ENCODE data around the gene C4orf50.

The C4orf50 gene

DNA sequence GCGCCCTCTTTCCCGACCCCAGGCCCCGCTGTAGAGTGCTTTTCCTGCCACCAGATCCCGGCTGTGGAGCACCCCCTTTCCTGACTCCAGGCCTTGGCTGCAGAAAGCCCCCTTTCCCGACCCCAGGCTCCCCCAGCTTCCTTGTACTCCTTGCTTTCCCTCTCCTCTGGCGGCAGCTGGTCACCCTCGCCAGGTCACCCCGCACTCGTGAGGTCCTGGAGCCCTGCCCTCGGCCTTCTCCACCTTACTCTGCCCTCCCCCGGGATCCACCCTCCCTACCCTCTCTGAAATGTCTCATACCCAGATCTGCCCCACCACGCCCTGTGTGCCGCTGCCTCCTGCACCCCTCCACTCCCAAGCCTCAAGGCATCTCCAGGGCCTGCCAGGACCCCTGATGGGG is 25.0 kb upstream of the C4orf50 start:
- no peak for ATAC-seq

DNA sequence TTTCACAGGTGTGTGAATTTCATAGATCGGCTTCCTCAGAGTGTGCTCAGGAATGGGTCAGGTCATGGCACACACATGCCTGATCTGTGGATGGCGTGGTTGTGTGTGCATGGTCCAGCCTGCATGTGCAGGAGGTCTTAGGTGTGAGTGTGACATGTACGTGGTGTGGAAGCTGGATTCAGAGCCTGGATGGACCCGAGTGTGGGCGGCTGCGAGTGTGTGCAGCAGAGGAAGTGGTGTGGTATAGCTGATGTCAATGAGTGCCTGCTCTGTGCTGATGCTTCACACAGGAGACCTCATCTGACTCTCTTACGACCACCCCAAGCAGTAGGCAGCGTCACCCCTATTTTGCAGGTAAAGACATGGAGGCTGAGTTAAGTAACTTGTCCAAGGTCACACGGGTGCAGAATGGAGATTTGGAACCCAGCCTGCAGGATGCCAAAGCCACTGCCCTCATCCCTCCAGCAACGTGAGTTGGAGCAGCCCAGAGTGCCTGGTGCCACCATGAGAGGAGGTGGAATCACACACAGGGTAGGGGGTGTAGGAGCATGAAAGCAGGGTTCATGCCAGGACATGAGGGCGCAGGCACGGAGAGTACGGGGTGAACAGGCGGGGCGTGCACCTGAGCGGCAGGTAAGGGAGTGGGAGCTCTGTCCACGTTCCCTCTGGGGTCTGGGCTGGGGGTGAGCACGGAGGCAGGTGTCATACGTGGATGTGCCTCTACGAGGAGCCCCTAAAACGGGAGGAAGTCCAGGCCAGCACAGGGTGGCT is 24.2 kb upstream of the C4orf50 start:
- no peak for ATAC-seq

DNA sequence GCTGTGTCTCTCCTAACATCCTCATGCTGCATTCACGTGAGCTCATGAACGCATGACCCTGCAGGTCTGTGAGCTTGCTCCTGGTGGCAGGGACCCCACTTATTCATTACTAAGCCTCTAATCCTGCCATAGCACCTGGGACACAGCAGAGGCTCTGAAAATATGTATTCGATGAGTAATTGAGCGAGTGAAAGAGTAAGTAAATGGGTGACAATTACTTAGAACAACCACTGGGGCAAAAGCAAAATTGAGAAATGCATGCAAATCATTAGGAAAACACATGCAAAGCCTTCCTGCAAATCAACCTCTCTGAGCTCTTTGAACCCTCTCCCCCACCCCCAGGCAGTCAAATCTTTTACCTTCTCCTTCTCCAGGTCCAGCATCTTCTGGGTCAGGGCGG is 23.6 kb upstream of the C4orf50 start:
- no peak for ATAC-seq

DNA sequence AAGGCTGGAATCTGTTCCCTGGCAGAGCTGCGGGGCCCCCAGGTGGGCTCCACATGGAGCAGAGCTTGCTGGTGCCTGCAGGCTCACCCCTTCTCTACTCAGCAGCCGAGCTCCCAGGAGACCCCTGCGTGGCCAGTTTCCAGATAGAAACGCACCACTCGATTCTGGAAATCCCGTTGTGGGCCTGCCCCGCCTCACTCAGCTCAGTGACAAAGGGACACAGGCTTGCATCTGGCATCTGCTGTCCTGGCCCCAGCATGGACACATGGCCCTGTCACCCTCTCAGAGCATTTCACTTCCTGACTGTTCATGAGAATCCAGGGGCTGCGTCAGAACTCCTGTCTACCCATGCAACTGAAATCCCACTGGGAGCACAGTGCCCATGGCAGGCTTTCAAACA is 20.5 kb upstream of the C4orf50 start:
- ATAC-seq: no peak

DNA sequence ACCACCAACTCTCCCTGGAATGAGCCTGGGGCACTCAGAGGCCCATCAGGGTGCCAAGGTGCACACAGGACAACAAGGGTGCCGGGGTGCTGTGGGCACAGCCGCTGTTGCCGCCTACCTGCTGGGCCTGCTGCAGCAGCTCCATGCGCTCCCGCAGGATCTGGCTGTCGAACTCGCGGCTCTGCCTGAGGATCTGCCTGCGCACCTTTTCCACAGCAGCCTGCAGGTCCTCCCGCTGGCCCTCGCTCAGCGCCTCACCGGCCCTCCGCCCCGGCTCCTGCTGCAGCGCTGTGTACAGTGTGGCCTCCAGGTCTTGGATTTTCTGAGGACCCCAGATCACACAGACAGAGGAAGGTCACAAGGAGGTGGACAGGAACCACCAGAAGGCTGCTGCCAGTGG is 17.6 kb upstream of the C4orf50 start:
- no peak for ATAC-seq

DNA sequence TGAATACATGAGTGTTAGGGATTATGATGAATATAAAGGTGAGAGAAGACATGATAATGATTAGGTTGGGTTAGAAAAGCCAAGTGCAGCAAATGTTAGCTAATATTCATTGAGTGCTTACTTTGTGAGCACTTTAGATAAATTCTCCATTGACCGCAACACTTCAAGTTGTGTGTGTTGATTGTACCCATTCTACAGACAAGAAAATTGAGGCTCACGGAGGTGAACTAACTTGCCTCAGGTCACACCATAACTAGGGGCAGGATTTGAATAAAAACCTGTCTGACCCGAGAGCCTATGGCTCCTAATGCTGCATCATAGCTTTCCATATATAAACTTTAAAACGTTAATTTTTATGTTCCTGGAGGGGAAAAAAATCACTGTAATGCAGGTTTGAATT is 15.2 kb upstream of the C4orf50 start:
- no peak for ATAC-seq

DNA sequence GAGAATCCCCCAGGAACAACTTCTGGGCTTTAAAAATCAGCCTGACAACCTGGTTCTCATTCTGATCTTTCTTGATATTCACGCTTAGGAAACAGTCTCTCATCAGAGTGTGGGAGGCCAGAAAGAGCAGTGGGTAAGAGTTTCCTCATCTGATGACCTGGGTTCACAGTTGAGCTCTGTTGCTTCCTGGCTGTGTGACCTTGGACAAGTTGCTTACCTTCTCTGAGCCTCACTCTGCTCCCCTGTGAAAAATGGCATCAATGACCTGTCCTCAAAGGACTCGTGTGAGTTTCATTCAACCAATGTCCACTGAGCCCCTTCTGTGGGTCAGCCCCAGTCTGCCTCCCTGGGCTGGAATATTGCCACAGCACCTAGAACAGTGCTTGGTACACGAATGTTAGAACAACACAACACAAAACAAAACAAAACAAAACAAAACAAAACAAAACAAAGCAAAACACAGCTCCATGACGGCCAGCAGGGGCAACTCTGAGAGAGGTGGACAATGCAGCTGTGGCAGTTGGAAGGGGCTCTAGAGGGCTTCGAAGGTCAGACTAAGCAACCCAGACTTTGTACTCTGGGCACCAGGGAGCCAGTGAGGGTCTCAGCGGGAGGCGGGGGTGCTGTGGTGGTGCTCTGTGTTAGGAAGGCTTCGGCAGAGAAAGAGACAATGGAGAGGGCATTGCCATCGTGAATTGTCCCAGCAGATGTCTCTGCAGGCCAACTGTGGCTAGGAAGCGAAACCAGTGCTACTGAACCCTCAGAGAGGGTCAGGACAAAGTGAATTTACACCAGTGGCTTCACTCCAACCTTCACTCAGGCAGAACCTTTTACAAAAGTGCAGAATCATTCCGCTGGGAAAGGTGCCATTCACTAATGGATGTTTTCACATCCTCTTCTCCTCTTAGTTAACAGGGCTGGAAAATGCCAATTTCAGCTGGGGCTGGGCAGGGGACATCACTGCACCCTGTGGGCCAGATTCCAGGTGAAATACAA is 14.3 kb upstream of the C4orf50 start:
- ATAC-seq: no peak

DNA sequence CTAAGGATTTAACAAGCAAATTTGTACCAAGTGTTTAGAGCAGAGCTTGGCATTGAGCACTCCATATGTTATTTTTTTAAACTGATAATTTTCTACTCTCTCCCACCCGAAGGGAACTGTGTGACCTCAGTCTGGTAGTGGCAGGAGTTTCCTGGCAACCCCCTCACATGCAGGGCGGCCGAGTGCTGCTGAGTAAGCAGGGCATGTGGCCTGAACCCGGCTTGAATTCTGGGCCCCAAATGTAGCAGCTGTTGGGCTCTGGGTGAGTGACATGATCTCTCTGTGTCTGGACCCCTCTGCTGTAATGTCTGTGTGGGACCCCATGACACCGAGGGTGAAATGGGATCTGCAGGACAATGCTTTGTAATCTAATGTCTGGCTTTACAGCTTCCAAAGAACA is 13.6 kb upstream of the C4orf50 start:
- ATAC-seq: no peak

DNA sequence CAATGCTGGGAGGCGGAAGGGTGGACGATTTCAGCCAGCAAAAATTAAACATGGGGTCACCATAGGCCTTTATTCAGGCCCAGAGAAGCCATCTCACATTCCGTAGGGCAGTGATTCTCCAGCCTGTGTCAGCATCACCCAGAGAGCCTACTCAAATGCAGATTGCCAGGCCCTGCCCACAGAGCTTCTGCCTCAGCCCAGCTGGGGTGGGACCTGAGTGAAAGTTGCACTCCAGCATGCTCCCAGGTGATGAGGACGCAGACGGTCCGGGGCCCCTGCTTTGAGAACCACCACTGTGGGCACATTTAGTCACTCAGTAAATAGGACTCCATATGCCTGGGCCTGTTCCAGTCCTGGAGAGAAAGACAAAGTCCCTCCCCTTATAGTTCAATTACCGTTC is 12.4 kb upstream of the C4orf50 start:
- ATAC-seq: no peak

DNA sequence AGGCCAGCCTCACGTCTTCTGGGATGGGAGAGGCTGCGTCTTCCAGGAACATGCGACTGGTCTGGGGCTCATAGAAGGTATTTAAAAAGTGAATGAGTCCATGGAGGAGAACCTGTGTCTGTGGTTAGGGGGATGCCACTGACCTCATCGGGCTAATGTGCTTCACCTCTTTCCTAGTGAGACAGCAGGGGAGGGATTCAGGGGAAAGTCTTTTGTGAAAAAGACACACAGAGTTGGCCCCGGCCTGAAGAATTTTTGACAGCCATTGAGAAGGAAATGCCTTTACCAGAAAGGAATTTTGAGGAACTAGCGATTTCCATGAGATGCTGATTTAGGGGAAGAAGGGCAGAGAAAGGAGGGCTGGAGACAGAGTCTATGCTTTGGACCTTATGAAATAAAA is 11.0 kb upstream of the C4orf50 start:
- no peak for ATAC-seq

DNA sequence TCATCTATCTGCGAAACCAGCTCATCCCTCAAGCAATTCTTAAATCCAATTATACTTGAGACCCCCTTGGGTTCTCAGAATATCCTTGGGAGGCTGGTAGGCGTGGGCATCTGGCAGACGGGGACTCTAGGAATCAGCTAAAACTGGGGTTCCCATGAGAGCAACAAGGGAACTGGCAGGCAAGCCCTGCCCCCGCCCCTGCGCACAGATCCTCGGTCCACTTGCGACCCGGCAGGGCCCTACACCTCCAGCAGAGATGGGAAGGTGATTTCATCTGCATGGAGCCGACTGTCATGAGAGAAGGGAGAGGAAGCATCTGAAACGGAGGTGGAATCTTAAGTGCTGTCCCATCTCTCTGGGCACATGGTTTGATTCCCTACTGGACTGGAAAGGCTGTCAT is 9.9 kb upstream of the C4orf50 start:
- no peak for ATAC-seq

DNA sequence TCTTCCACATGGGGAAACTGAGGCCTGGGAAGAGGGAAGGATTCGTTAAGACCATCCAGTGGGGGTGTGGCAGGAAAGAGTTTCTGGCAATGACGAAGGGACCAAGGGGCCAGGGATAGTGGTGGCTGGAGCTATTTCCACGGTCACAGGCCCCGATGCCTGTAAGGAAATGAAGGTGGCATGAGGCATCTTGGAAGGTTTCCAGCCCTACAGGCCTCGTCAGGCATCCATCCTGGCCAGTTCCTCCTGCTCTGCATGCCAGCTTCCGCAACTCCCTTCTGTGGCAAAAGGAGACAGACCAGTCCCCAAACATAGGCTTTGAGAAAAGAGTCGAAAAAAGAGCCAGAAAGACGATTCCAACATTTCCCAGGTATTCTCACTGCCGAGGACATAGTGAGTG is 9.2 kb upstream of the C4orf50 start:
- no peak for ATAC-seq

DNA sequence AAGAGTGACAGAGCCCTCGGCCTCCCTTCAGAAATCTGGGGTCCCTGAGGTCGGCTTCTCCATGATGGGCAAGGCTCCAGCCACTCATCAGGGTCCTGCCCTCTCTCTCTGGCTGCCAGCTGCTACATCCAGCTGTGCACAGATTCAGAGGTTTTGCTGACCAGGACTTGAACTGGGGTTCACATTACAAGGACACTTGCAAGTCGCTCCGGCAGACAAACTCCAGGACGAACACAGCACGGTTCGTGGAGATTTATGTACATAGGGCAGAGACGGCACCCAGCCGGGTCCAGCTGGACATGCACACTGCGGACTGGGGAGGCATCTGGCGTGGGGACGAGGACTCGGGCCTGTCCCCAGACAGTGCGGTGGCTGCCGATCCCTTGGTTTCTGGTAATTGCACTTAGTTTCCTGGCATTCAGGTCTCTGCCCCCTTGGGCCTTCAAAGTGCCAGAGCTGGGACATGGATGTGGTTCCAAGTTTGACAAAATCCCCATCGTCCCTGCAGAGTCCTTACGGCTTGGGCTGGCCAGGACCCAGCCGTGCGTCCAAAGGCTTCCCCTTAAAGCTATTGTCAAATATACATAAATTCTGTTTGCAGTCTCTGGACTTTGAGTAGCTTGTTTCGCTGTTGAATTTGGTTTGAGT is 6.2 kb upstream of the C4orf50 start:
- ATAC-seq: no peak

DNA sequence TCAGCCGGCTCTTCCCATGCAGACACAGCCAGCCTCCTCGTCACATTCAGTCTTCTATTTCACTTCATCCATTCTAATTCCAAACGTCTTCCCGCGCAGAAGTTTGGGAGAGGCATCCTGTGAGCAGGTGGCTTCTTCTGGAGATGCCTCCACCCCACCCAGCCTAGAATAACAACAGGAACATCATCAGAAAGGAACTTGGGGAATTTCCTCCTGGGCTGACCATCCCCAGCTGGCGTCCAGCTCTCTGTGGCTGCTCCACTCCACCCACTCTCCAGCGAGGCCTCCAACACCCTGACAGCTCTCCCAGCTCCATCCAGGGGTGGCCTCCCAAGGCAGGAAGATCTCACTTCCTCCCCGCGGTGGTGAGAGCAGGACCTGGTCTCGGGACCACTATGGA is 5.5 kb upstream of the C4orf50 start:
- no peak for ATAC-seq

DNA sequence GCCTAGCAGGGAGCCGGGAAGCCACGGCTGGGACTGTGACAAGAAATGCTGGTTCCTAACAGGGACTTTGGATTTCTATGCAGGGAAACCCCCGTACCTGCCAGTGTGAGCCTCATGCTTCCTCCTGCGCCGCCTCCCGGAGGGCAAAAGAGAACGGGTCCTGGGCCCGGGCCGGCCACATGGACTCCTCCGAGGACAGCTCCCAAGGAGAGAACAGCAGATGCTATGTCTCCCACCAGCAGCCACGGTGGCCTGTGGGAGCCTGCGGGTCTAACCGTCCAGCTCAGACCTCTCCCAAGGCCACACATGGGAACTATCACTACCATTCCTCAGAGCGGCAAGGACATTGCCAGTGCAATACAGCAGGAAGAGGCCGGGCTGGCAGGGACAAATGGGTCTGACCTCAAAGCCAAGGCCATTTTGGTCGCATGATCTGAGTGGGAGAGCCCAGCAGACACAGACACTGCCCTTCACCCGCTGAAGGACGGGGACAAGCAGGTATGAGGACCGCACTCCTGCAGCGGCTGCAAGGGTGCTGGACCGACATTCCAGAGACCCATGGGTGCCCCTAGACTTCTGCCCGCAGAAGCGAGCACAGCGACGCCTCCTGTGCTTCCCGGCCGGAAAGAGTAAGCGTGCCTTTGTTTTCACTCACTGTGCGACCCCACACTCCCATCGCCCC is 4.5 kb upstream of the C4orf50 start:
- no peak for ATAC-seq

DNA sequence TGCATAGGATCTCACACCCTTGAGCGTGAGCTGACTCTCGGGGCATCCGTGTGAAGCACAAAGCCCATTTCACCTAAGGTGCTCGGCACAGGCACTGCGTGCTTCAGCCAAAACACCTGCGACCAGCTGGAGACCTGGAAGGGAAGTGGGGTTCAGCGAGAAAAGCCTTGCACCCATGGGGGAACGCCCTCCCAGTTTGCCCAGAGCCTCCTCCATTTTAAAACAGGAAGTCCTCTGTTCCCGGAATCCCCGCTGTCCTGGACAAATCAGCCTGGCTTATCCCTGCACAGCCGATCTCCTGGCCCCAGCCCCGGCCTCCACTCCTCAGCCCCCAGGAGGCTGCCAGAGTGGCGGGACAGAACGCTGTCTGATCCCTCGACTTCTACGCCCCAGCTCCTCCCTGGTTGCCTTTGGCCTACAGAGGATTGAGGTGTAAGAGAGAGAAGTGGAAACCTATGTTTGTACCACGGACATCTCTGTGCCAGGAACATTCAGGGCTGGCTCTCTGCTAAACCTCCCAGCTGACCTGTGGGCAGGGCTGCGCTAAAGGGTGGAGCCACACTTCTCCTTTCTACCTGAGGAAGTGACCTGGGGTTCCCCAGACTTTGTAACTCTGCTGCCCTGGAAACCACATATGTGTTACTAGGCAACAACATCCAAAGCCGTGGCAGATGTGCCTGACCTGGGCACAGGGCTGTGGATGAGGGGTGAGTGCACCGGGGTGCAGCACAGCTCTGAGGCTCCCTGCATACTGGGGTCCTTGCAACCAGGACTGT is 3.8 kb upstream of the C4orf50 start:
- ATAC-seq: no peak

DNA sequence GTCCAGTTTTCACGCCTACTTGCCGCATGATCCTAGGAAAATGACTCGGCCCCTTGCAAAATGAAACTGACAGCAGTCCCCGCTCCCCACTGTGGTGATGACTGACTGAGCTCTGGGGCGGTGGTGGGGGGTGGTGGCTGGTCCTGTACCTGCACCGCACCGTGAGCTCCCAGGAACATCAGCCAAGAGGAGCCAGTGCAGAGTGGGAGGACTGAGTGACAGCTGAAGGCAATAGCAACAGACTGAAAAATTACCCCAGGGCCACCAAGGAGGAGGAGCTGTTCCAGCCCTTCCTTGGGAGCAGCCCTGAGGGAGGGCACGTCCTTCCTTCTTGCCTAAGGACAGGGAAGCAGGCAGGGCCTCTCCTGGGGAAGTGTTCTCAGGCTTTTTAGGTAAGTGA is 2.4 kb upstream of the C4orf50 start:
- no peak for ATAC-seq

DNA sequence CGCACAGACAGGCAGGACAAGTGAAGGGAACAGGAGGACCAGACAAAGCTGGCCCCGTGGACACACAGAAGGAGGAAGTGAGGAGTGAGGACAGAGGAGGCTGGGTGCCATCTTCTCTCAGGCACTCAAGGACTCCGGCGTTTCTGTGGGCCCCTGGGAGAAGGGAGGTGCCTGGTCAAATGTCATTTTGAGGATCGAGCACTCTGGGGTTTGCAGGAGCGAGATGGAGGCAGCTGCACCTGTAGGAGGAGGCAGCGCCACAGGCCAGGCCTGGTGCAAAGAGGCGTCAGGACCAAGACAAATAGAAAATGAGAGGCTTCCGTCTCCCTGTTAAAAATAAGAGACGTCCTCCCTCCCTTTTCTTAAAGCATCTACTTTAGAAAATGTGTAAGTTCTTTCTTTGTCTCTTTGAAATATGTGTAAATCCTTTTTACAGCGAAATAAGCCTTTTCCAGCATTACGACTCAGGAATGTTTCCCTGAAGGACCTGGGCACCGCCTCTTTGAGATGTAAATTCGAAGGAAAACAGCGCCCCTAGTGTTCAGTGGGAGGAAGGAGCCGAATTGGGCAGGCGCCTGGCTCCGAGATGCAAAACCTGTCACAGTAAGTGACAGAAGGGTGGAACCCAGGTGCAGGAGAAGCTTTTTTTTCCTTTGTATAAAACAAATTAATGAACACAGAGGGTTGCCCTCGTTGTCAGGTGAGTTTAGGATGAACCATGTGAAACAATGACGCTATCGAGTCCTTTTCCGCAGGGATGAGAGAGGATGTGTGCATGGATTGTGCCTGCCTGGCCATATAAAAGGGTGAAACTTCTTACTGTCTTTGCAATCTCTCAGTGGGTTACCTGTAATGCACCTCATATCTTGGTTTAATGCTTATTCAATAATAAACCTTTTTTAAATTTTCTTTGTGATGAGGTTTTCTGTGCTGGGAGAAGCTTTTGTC is 1.4 kb upstream of the C4orf50 start:
- no peak for ATAC-seq

DNA sequence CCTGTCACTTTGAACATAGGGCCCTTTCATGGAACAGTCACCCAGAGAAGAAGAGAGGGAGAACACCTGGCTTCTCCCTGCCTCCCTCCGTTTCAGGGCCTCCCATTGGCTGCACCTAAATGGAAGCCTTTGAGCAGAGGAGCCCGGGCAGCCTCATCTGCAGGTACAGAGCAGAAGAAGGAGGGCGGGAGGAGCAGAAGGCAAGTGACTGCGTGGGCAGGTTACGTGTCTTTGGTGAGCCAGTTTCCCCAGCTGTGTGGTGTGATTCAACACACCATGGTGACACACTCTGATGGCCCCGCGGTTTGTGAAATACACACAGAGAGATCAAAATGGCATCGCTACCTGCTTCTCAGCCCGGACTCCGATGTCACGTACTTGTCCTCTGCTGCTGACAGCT is 431 bp downstream of the C4orf50 start:
- no peak for ATAC-seq

DNA sequence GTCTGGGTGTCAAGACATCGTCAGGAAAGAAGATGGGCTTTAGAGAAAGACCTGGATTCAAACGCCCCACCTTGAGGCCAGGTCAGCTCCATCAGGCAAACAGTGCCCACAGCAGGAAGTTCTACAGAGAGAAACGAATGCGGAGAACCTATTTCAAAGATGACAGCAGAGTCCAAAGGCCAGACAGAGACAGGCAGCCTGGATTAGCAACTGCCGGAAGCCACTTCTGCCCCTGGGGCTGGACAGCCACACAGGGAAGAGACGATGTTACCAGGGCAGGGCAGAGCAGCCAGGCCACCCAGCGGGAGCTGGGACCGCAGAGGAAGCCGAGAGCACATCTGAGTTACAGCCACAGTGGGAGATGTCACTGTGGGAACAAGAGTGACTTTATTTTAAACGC is 1.2 kb downstream of the C4orf50 start:
- no peak for ATAC-seq

DNA sequence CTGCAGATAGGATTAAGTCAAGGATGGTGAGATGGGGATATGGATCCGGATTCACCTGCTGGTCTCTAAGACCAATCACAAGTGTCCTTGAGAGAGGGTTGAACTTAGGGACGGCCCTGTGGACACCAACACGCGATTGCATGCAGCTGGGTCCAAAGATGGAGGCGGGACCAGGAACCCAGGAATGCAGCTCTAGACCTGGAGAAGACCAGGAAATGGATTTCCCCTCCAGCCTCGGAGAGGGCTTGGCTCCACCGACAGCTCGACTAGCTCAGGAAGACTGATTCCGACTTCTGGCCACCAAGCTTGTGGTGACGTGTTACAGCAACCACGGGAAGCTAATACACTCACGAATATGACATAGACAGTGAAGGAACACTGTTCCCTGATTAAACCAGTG is 4.7 kb downstream of the C4orf50 start:
- no peak for ATAC-seq
